B cell (primary cell): Measurements from ENCODE around the gene SETDB2.

Experiments used
- EZH2 ChIP-seq: IDR thresholded peaks from 2 replicates; pipeline ENCODE4 v1.6.1; 2012; ENCODE audit warnings: borderline replicate concordance, low read depth, mild to moderate bottlenecking, moderate library complexity, low read length; ENCODE audit not compliant: insufficient read depth, poor library complexity, severe bottlenecking
- TF ChIP-seq, protein P1 (sequence below): fragments of 200-600 bp; IDR thresholded peaks from one replicate; pipeline ENCODE4 v1.8.0; 2022; ENCODE audit warnings: antibody characterized with exemption, mild to moderate bottlenecking

DNA sequence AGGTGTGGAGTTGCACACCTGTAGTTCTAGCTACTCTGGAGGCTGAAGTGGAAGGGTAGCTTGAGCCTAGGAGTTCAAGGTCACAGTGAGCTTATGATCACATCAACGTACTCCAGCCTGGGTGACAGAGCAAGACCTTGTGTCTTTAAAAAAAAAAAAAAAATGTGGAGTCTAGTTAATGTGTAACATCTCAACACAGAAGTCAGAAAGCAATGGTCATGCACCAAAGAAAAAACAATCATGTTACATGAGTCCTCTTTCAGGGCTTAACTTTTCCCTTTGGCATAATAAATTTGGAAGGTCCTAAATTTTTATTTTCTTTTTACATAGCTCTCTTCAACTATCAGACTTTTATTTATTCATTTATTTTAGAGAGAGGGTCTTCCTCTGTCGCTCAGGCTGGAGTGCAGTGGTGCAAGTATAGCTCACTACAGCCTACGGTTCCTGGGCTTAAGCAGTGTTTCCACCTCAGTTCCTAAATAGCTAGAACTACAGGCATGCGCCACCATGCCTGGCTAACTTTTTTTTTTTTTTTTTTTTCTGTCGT is 22.3 kb downstream of the SETDB2 start:
- TF ChIP-seq, protein P1, sequence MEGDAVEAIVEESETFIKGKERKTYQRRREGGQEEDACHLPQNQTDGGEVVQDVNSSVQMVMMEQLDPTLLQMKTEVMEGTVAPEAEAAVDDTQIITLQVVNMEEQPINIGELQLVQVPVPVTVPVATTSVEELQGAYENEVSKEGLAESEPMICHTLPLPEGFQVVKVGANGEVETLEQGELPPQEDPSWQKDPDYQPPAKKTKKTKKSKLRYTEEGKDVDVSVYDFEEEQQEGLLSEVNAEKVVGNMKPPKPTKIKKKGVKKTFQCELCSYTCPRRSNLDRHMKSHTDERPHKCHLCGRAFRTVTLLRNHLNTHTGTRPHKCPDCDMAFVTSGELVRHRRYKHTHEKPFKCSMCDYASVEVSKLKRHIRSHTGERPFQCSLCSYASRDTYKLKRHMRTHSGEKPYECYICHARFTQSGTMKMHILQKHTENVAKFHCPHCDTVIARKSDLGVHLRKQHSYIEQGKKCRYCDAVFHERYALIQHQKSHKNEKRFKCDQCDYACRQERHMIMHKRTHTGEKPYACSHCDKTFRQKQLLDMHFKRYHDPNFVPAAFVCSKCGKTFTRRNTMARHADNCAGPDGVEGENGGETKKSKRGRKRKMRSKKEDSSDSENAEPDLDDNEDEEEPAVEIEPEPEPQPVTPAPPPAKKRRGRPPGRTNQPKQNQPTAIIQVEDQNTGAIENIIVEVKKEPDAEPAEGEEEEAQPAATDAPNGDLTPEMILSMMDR, result no peak
- TF ChIP-seq EZH2, result no peak
